TTC549 (cell line): Measurements from ENCODE around the gene BMP7.

Experiments
- FAIRE-seq: peaks from 2 replicates; lab custom pipeline; 2012; peaks lifted over from hg19 to GRCh38; lab: Jason Lieb, UNC

BMP7 gene

GRCh38 chr20:57189713-57190112, 76.7 kb downstream of the BMP7 start:
- FAIRE-seq = no peak

GRCh38 chr20:57188576-57189079, 77.8 kb downstream of the BMP7 start:
- no peak for FAIRE-seq

GRCh38 chr20:57188056-57188455, 78.4 kb downstream of the BMP7 start:
- FAIRE-seq = no peak

- no peak for FAIRE-seq
These were observed 79.3 kb downstream of the BMP7 start for GRCh38 chr20:57187068-57187634.

- FAIRE-seq = no peak
These were observed 80.2 kb downstream of the BMP7 start for GRCh38 chr20:57186192-57186591.

GRCh38 chr20:57185188-57185743, 81.2 kb downstream of the BMP7 start:
- FAIRE-seq = no peak

- FAIRE-seq = no peak
These were observed 82.9 kb downstream of the BMP7 start for GRCh38 chr20:57183457-57184009.

- FAIRE-seq = no peak
These were observed 84.8 kb downstream of the BMP7 start for GRCh38 chr20:57181639-57182038.

- no peak for FAIRE-seq
These were observed 85.5 kb downstream of the BMP7 start for GRCh38 chr20:57180954-57181353.

- FAIRE-seq = no peak
These were observed 86.1 kb downstream of the BMP7 start for GRCh38 chr20:57180387-57180786.

GRCh38 chr20:57179265-57179664, 87.2 kb downstream of the BMP7 start:
- no peak for FAIRE-seq

- FAIRE-seq = no peak
These were observed 87.8 kb downstream of the BMP7 start for GRCh38 chr20:57178582-57179111.

GRCh38 chr20:57177636-57178280, 88.7 kb downstream of the BMP7 start:
- FAIRE-seq = no peak

- no peak for FAIRE-seq
These were observed 89.6 kb downstream of the BMP7 start for GRCh38 chr20:57176842-57177241.

- no peak for FAIRE-seq
These were observed 90.9 kb downstream of the BMP7 start for GRCh38 chr20:57175397-57176010.

- no peak for FAIRE-seq
These were observed 91.7 kb downstream of the BMP7 start for GRCh38 chr20:57174737-57175136.

GRCh38 chr20:57173986-57174385, 92.5 kb downstream of the BMP7 start:
- no peak for FAIRE-seq

- no peak for FAIRE-seq
These were observed 93.4 kb downstream of the BMP7 start for GRCh38 chr20:57173041-57173440.

GRCh38 chr20:57170343-57170742, 96.1 kb downstream of the BMP7 start:
- FAIRE-seq = no peak

GRCh38 chr20:57169162-57169561, 97.3 kb downstream of the BMP7 start:
- no peak for FAIRE-seq

GRCh38 chr20:57167971-57168701, 98.3 kb downstream of the BMP7 start:
- no peak for FAIRE-seq

- no peak for FAIRE-seq
These were observed 99.2 kb downstream of the BMP7 start for GRCh38 chr20:57167292-57167655.
